Iris pigment epithelial cell (primary cell): ENCODE data around the gene SVIL.
"Not testable (repeated sequence)": the region's sequence is repeated elsewhere in the genome, so short reads cannot be mapped to it uniquely, and the experiment has no call there.

ENCODE experiments used
- DNase-seq: peaks from one replicate; pipeline ENCODE4 v3.0.0-alpha.2; 2011; ENCODE audit warnings: low read depth

The SVIL gene

GRCh38 chr10:29486433-29486832, 148.3 kb downstream of the SVIL start:
- DNase-seq: no peak

- not testable (repeated sequence) for DNase-seq
Observed at GRCh38 chr10:29484677-29485076, 150.1 kb downstream of the SVIL start.

GRCh38 chr10:29482591-29483431, 152.0 kb downstream of the SVIL start:
- DNase-seq: peak; percentile 72

DNA sequence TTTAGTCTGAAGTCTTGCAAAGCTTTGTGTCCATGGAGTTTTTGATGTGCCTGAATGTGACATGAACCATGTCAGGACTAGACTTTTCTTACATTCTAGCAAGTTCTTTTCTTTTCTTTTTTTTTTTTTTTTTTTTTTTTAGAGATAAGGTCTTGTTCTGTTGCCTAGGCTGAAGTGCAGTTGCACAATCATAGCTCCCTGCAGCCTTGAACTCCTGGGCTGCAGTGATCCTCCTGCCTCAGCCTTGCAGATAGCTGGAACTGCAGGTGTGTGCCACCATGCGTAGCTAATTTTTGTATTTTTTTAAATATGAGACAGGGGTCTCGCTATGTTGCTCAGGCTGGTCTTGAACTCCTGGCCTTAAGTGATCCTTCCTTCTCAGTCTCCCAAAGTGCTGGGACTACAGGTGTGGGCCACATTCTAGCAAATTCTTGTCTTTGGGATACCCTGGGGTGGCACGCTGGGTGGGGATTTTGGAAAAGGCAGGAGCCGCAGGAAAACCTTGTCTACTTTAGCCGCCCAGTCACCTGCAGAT, 152.8 kb downstream of the SVIL start:
- DNase-seq: no peak

DNA sequence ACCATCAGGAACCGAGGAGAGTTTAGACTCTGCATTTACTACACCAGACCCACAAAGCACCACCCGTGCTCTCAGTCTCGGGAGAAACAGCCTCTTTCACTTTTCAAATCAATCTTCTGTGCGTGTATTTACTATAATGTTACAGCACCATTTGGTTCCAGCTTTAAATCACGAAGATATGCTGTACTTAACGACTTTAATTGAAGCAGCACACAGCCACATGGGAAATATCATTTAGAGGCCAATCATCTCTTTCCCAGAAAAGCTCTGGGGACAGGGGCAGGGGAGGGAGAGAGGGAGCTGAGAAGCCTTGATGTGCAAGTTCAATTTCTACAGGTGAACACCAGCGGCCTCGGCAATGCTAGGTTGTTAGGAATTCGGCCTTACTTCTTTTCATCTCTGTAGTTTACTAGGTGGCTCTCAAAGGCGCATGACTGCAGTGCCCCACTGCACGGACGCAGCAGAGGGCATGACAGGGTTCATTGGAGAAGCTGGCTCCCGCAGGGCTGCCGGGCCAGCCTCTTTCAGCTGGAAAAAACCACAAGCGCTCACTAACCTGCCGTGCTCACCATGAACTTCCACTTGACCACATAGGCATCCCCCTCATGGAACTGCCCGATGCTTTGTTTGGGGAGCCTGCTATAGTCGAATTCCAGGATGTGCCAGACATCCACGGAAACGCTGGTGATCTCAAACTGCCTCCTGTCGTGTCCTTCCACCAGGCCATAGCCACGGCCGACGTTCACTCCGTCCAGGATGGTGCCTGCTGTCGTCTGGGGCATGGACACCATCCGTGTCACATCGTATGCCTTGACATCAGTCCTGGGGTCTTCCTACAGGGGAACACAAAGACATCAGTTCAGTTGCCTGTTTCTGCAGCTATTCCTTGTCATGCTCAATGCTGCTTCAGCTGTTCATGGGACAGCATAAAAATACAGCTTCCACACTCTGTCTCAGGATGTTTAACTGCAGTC, 154.5 kb downstream of the SVIL start:
- no peak for DNase-seq

- DNase-seq: peak; percentile 36
Observed at GRCh38 chr10:29479081-29479925, 155.5 kb downstream of the SVIL start.

DNA sequence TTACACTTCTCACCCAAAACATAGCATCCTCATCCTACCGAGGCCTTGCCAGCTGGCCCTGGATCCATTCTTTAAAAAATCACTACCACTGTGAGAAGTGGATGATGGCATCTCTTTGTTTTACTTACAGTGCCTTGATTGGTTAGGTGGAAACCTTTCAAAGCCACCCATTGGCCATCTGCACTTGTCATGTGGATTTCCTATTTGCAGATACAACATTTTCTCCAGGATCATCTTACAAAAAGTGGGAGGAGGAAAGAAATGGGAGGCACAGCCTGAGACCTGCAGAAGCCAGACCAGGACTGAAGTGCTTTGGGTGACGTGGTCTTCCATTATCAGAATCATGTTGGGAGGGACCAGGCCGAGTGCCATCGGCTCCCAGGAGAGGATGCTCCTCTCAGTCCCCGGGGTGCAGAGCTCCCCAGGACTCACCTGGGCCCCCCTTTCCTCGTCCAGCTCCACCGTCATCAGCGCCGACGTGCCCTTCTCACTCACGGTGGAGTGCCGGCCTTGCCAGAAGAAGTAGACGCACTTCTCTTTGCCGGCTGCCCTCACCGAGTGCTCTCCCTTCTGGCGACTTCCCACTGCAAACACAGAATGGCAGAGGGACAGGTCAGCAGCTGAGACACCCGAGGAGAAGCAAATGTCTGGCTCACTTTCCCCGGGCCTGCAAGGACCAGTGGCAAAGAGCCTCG, 161.2 kb downstream of the SVIL start:
- no peak for DNase-seq

DNA sequence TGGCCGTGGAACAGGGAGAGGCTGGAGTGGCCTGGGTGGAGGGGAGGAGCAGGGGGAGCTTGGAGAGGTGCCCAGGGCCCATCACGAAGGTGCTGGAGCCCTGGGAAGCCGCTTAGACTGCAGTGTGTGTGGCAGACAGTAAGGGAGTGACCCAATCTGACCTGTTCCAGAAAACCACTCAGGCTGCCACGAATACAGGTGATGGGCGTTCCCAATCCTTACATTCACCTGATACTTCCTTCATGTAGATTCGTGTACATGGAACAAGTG, 161.7 kb downstream of the SVIL start:
- DNase-seq: no peak

- no peak for DNase-seq
Observed at GRCh38 chr10:29472301-29473086, 162.3 kb downstream of the SVIL start.

- peak; percentile 90 for DNase-seq
Observed at GRCh38 chr10:29471544-29471859, 163.3 kb downstream of the SVIL start.

GRCh38 chr10:29470843-29471543, 163.8 kb downstream of the SVIL start:
- peak; percentile 38 for DNase-seq

DNA sequence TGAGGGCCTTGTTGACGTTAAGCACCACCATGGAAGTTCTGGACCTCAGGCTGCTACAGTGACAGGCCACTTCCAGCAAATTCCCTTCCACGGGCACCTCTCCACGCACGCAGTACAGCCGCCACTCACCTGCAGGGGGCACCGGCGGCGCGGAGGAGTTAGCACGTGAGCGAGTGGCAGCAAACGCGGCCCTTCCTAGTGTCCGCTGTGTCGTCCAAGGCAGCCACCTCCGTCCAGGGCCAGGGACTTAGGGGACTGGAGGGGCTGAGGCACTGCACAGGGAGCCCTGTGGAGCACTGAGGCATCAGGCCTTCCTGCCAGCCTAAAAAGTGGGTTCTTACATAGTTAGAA, 164.4 kb downstream of the SVIL start:
- no peak for DNase-seq

- no peak for DNase-seq
Observed at GRCh38 chr10:29469481-29470354, 165.1 kb downstream of the SVIL start.

DNA sequence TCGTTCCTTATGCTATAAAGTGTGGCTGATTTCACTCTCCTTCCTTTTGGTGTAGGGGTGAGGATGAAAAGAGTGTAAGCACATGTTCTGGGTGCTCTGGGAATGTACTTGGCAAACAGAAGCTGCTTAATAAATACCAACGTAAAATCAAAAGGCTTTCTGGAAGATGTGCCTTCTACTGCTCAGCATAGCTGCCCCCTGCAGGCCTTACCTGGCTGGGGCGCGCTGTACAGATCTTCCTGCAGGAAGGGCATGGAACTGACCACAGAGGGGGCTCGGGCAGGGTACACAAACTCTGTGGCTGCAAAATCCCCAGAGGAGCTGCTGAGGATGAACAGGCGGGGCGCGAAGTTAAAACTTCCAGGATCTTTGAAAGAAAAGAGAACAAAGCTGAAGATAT, 169.4 kb downstream of the SVIL start:
- no peak for DNase-seq

DNA sequence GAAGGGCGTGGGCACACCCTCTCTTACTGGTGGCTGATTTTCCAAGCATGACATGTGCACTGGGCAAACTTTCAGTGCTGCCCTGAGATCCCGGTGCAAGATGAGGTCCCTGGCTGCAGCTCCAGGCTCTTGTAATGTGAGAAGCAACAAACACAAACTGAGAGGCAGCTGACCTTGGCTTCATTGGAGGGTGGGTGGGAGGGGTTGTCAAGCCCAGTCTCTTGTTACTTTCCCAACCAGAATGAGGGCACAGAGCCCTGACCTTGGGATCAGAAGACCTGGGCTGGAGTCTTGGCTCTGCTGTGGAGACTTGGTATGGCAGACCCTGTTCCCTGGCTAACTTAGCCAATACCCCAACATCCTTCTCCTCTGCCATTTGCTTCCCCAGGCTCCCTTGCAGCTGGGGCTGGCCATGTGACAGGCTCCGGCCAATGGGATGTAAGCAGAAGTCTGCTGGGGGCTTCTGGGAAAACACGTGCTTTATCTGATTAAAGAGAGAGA, 170.1 kb downstream of the SVIL start:
- DNase-seq: not testable (repeated sequence)

GRCh38 chr10:29461042-29461441, 173.7 kb downstream of the SVIL start:
- DNase-seq: no peak

- DNase-seq: not testable (repeated sequence)
Observed at GRCh38 chr10:29458190-29458589, 176.6 kb downstream of the SVIL start.

- DNase-seq: no peak
Observed at GRCh38 chr10:29455095-29455494, 179.7 kb downstream of the SVIL start.

- no peak for DNase-seq
Observed at GRCh38 chr10:29454250-29454649, 180.5 kb downstream of the SVIL start.
